IMR-90 (cell line): ENCODE data around the gene CCM2. TPM values are rescaled to one million over a fixed set of nuclear protein-coding genes. Genes with fewer than 3 reads are reported as not detected.

ENCODE experiments used
- ATAC-seq: fragments of 200-7000 bp; cut with Tn5 transposase; 2 replicates; pipeline ENCODE4 v1.9.1; 2020; ENCODE audit warnings: low read depth, mild to moderate bottlenecking, moderate library complexity
- BruUV-seq: library from RNA; stranded (reverse); fragments of 400-500 nt; replicated peaks from 2 replicates; lab custom pipeline; 2021; lab: Mats Ljungman, UMichigan
- CTCF ChIA-PET: fragments of 300-600 bp; formaldehyde crosslinking; extraction: SDS; loops from one replicate; lab custom pipeline; 2021; ENCODE audit warnings: antibody characterized with exemption; lab: Yijun Ruan, JAX
- POLR2A ChIA-PET: fragments of 300-600 bp; sonication (Branson Sonifier 250); formaldehyde crosslinking; loops from one replicate; lab custom pipeline; 2022; ENCODE audit warnings: antibody characterized with exemption; ENCODE audit not compliant: unreplicated experiment; lab: Charles Lee
- DNase-seq: peaks from one replicate; pipeline ENCODE4 v3.0.0; 2013
- H2AFZ ChIP-seq: replicated peaks from 2 replicates; pipeline ENCODE3; 2013; ENCODE audit warnings: low read length, mild to moderate bottlenecking; ENCODE audit not compliant: poor library complexity
- H2AK5ac ChIP-seq: 2 replicates; pipeline ENCODE4 v1.6.1; 2013; ENCODE audit warnings: low read depth, low read length, inconsistent platforms
- H2AK9ac ChIP-seq: replicated peaks from 2 replicates; pipeline ENCODE3; 2013; ENCODE audit warnings: mild to moderate bottlenecking, low read depth, low read length, moderate library complexity; ENCODE audit not compliant: poor library complexity
- H2BK120ac ChIP-seq: 2 replicates; pipeline ENCODE4 v1.6.1; 2013; ENCODE audit warnings: low read depth, low read length, inconsistent platforms
- H2BK15ac ChIP-seq: 3 replicates; pipeline ENCODE4 v1.6.1; 2013; ENCODE audit warnings: low read depth, low read length, inconsistent platforms
- H2BK20ac ChIP-seq: 2 replicates; pipeline ENCODE4 v1.6.1; 2013; ENCODE audit warnings: low read depth, mild to moderate bottlenecking, inconsistent platforms, low read length, moderate library complexity
- H2BK5ac ChIP-seq: 2 replicates; pipeline ENCODE4 v1.6.1; 2013; ENCODE audit warnings: mild to moderate bottlenecking, low read depth, low read length, inconsistent platforms; ENCODE audit not compliant: poor library complexity, severe bottlenecking
- H3K14ac ChIP-seq: replicated peaks from 2 replicates; pipeline ENCODE4 v1.6.1; 2013; ENCODE audit warnings: low read depth, low read length, inconsistent platforms
- H3K18ac ChIP-seq: 2 replicates; pipeline ENCODE4 v1.6.1; 2013; ENCODE audit warnings: low read depth, low read length, control low read depth
- H3K23ac ChIP-seq: 2 replicates; pipeline ENCODE4 v1.6.1; 2013; ENCODE audit warnings: low read depth, low read length, inconsistent platforms
- H3K27ac ChIP-seq: 2 replicates; pipeline ENCODE4 v1.5.1; 2013; ENCODE audit warnings: mild to moderate bottlenecking, control low read depth, low read length; ENCODE audit not compliant: insufficient read depth
- H3K27me3 ChIP-seq: 2 replicates; pipeline ENCODE4 v1.6.1; 2013; ENCODE audit warnings: low read length; ENCODE audit not compliant: control insufficient read depth, insufficient read depth
- H3K36me3 ChIP-seq: 2 replicates; pipeline ENCODE4 v1.6.1; 2013; ENCODE audit warnings: low read length, mixed read lengths; ENCODE audit not compliant: control insufficient read depth, insufficient read depth
- H3K4ac ChIP-seq: 2 replicates; pipeline ENCODE4 v1.6.1; 2013; ENCODE audit warnings: low read depth, low read length, inconsistent platforms
- H3K4me1 ChIP-seq: 2 replicates; pipeline ENCODE4 v1.6.1; 2013; ENCODE audit warnings: low read length, mixed read lengths; ENCODE audit not compliant: control insufficient read depth, insufficient read depth
- H3K4me2 ChIP-seq: 2 replicates; pipeline ENCODE4 v1.6.1; 2013; ENCODE audit warnings: low read depth, mild to moderate bottlenecking, control low read depth, low read length, moderate library complexity
- H3K4me3 ChIP-seq: 2 replicates; pipeline ENCODE4 v1.5.1; 2013; ENCODE audit warnings: low read depth, mild to moderate bottlenecking, control low read depth, low read length, moderate library complexity; ENCODE audit not compliant: insufficient read depth
- H3K56ac ChIP-seq: 2 replicates; pipeline ENCODE4 v1.6.1; 2013; ENCODE audit warnings: low read length, inconsistent platforms; ENCODE audit not compliant: insufficient read depth; ENCODE audit errors: extremely low read depth
- H3K79me1 ChIP-seq, 2 experiments: 2 replicates each; pipeline ENCODE4 v1.6.1; 2013; ENCODE audit warnings: low read length in 2 of 2, inconsistent platforms in 1 of 2, low read depth in 1 of 2
- H3K9ac ChIP-seq: 2 replicates; pipeline ENCODE4 v1.6.1; 2013; ENCODE audit warnings: low read depth, low read length, control low read depth
- H3K9me1 ChIP-seq: 2 replicates; pipeline ENCODE4 v1.6.1; 2013; ENCODE audit warnings: low read length, inconsistent platforms; ENCODE audit not compliant: insufficient read depth
- H3K9me3 ChIP-seq: 2 replicates; pipeline ENCODE4 v1.6.1; 2013; ENCODE audit warnings: low read length; ENCODE audit not compliant: control insufficient read depth, insufficient read depth
- H4K20me1 ChIP-seq: 2 replicates; pipeline ENCODE4 v1.6.1; 2013; ENCODE audit warnings: low read length, inconsistent platforms; ENCODE audit not compliant: insufficient read depth
- H4K5ac ChIP-seq: 2 replicates; pipeline ENCODE4 v1.6.1; 2013; ENCODE audit warnings: mild to moderate bottlenecking, low read depth, low read length, control low read depth
- H4K8ac ChIP-seq, 2 experiments: 2 replicates each; pipeline ENCODE4 v1.6.1; 2013; ENCODE audit warnings: low read depth in 2 of 2, low read length in 2 of 2, control low read depth in 1 of 2, inconsistent platforms in 1 of 2
- H4K91ac ChIP-seq: 2 replicates; pipeline ENCODE4 v1.6.1; 2013; ENCODE audit warnings: low read depth, low read length, inconsistent platforms; ENCODE audit not compliant: insufficient read depth
- BHLHE40 ChIP-seq: fragments of 150-350 bp; IDR thresholded peaks from 2 replicates; pipeline ENCODE4 v1.6.1; 2016; ENCODE audit warnings: mild to moderate bottlenecking, low read depth, low read length
- CEBPB ChIP-seq: IDR thresholded peaks from 2 replicates; pipeline ENCODE4 v1.6.1; 2012; ENCODE audit warnings: low read depth, low read length, improper control_type of control experiment
- FOS ChIP-seq: fragments of 150-350 bp; IDR thresholded peaks from 2 replicates; pipeline ENCODE4 v1.6.1; 2016; ENCODE audit warnings: low read depth, low read length
- MXI1 ChIP-seq: IDR thresholded peaks from 2 replicates; pipeline ENCODE4 v1.6.1; 2012; ENCODE audit warnings: low read depth, mild to moderate bottlenecking, low read length, moderate library complexity, borderline replicate concordance
- NFE2L2 ChIP-seq: fragments of 150-350 bp; IDR thresholded peaks from 2 replicates; pipeline ENCODE4 v1.6.1; 2016; ENCODE audit warnings: low read depth, mild to moderate bottlenecking, low read length
- POLR2A ChIP-seq: IDR thresholded peaks from 2 replicates; pipeline ENCODE4 v1.6.1; 2012; ENCODE audit warnings: mild to moderate bottlenecking, low read depth, low read length
- RAD21 ChIP-seq: IDR thresholded peaks from 2 replicates; pipeline ENCODE4 v1.6.1; 2012; ENCODE audit warnings: low read length, improper control_type of control experiment
- RCOR1 ChIP-seq: IDR thresholded peaks from 2 replicates; pipeline ENCODE4 v1.6.1; 2012; ENCODE audit warnings: mild to moderate bottlenecking, low read length, improper control_type of control experiment; ENCODE audit not compliant: insufficient replicate concordance
- RFX5 ChIP-seq: IDR thresholded peaks from 2 replicates; pipeline ENCODE4 v1.8.0; 2012; ENCODE audit warnings: low read depth, mild to moderate bottlenecking, low read length, moderate library complexity
- WGBS, 2 experiments: methylation state at CpG; one replicate each; pipeline versions ENCODE4 v1.1.5 to v1.1.7; 2013; ENCODE audit warnings: missing lambda C conversion rate in 2 of 2; ENCODE audit not compliant: insufficient read length in 1 of 2; ENCODE audit errors: extremely low coverage in 2 of 2; 5-methylcytosine and 5-hydroxymethylcytosine counted together
- dilution Hi-C: fragments of 300-500 bp; cut with HindIII; formaldehyde crosslinking; loops from one replicate; pipeline ENCODE4 v1.14.3; 2018; ENCODE audit warnings: low sequenced_read_pairs; ENCODE audit not compliant: unreplicated experiment
- in situ Hi-C: fragments of 300-500 bp; cut with MboI; formaldehyde crosslinking; loops from 3 replicates; pipeline ENCODE4 v1.14.3; 2019; ENCODE audit warnings: low sequenced_read_pairs, inconsistent platforms, mixed read lengths
- intact Hi-C: fragments of 100-400 bp; cut with micrococcal nuclease; formaldehyde crosslinking; loops from 2 replicates; pipeline ENCODE4 v1.10.0; 2022
- polyA plus RNA-seq, 3 experiments: library from polyadenylated mRNA; depleted of rRNA; stranded (reverse); fragments of >200 nt; gene quantifications; 2 replicates each; pipeline ENCODE4 v1.2.3, GENCODE V29; 2012; ENCODE audit warnings: low replicate concordance in 1 of 3
- total RNA-seq: library from RNA; depleted of rRNA; stranded (reverse); fragments of >200 nt; gene quantifications from 2 replicates; pipeline ENCODE4 v1.2.3, GENCODE V29; 2012
- TF ChIP-seq, protein P1 (sequence below): fragments of 150-350 bp; IDR thresholded peaks from 2 replicates; pipeline ENCODE4 v1.6.1; 2017; ENCODE audit warnings: mild to moderate bottlenecking, antibody characterized with exemption, low read length, low read depth

Gene CCM2
- total and polyA plus RNA-seq, 2 of the 4 experiments (the other 2 are of a cell fraction), result 65.2 to 78.5 TPM

DNA sequence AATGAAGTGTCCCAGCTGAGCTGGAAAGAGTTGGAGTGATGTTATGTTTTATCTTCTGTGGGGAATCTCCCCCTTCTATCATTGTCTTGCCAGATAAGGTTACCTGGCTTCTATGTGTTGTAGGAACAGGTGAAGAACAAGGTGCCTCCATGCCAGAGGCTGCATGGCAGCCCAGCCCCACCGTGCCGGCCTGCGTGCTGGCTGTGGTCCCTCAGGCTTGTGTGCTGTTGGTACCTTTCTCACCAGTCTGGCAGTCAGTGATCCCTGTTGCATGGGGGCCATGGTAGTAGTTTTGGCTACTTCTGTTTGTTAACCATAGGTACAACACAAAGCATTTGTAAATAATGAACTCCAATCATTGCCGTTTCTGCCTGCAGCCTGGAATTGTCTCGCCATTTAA lies 37.9 kb downstream of the CCM2 start:
- Histone ChIP-seq H3K36me3 (peaks cover 14% of the 10 kb centered on the region), H3K9me1 (peaks cover 27% of the 10 kb centered on the region), H2AK5ac (0 out of 2 replicates have a peak overlapping the region, but pooled peaks have one; percentile 17), H2BK15ac (no peak overlapping the region), H3K27me3 (no peaks in the 10 kb centered on the region), H2AFZ (no peak overlapping the region), H3K4me3 (no peak overlapping the region), H3K4me2 (no peak overlapping the region), H3K18ac (no peak overlapping the region), H3K14ac (no peak overlapping the region), H3K9ac (no peak overlapping the region), H4K91ac (no peak overlapping the region), H3K4me1 (peaks cover 9% of the 10 kb centered on the region), H4K8ac (no peak overlapping the region), H2BK120ac (no peak overlapping the region), H4K20me1 (peaks cover 45% of the 10 kb centered on the region), H2BK20ac (no peak overlapping the region), H3K4ac (no peak overlapping the region), H3K56ac (no peak overlapping the region), H4K5ac (no peak overlapping the region), H2BK5ac (no peak overlapping the region), H3K23ac (peak overlapping the region; percentile 3; the same call in 1 of the 2 replicates), H2AK9ac (no peak overlapping the region), H3K9me3 (no peaks in the 10 kb centered on the region), H3K27ac (no peak overlapping the region), H3K79me1 (peaks cover 39 to 58% of the 10 kb centered on the region in 2 experiments)
- WGBS, 2 experiments, result 94% methylated on average over 3 of the region's 5 CpGs; no CpG with 5 or more reads in 1 of the 2 experiments
- DNase-seq (no peak), ATAC-seq (no peak)
- intact Hi-C loops (no loop called here), in situ Hi-C loops (no loop called here), dilution Hi-C loops (loop anchor here (10.0 kb wide), 1 partner anchor 57 kb away; no protein-coding TSS in a partner anchor)
- ChIA-PET CTCF (no interaction called here), POLR2A (interaction anchor here (0.6 kb wide), 1 partner anchor 1247 kb away, joined by 3 read pairs; no protein-coding TSS in a partner anchor)
- no TSS peak for BruUV-seq
- TF ChIP-seq POLR2A (no peak), RAD21 (no peak), RFX5 (no peak), CEBPB (no peak), RCOR1 (no peak), BHLHE40 (no peak), FOS (no peak), NFE2L2 (no peak), MXI1 (no peak)
- TF ChIP-seq, protein P1, sequence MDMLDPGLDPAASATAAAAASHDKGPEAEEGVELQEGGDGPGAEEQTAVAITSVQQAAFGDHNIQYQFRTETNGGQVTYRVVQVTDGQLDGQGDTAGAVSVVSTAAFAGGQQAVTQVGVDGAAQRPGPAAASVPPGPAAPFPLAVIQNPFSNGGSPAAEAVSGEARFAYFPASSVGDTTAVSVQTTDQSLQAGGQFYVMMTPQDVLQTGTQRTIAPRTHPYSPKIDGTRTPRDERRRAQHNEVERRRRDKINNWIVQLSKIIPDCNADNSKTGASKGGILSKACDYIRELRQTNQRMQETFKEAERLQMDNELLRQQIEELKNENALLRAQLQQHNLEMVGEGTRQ, result no peak
